NCI-H2081 (cell line): ENCODE results near the gene ATXN2.

Experiments
- DNase-seq, 2 experiments: peaks; one replicate each; lab custom pipeline; 2025; lab: John Stamatoyannopoulos, UW

ATXN2 gene

GRCh38 chr12:111450676-111451075, 148.4 kb downstream of the ATXN2 start:
- no peak for DNase-seq

GRCh38 chr12:111448846-111449790, 150.0 kb downstream of the ATXN2 start:
- DNase-seq, result no peak

- DNase-seq, result no peak
Measured at GRCh38 chr12:111448266-111448830, 150.8 kb downstream of the ATXN2 start.

- DNase-seq, result no peak
Measured at GRCh38 chr12:111447571-111448265, 151.4 kb downstream of the ATXN2 start.

GRCh38 chr12:111446631-111447570, 152.2 kb downstream of the ATXN2 start:
- no peak for DNase-seq

GRCh38 chr12:111445726-111446581, 153.2 kb downstream of the ATXN2 start:
- DNase-seq, result peak; percentile 56 to 83

GRCh38 chr12:111444925-111445725, 154.0 kb downstream of the ATXN2 start:
- DNase-seq, result peak in 1 of 2 experiments; percentile 9

GRCh38 chr12:111444314-111444924, 154.7 kb downstream of the ATXN2 start:
- no peak for DNase-seq

- no peak for DNase-seq
Measured at GRCh38 chr12:111443586-111443985, 155.5 kb downstream of the ATXN2 start.

- DNase-seq, result no peak
Measured at GRCh38 chr12:111443086-111443485, 156.0 kb downstream of the ATXN2 start.

GRCh38 chr12:111442301-111443045, 156.6 kb downstream of the ATXN2 start:
- DNase-seq, result no peak

GRCh38 chr12:111441107-111441928, 157.8 kb downstream of the ATXN2 start:
- no peak for DNase-seq

- DNase-seq, result no peak
Measured at GRCh38 chr12:111440631-111441030, 158.5 kb downstream of the ATXN2 start.

GRCh38 chr12:111440152-111440551, 159.0 kb downstream of the ATXN2 start:
- DNase-seq, result no peak

- DNase-seq, result no peak
Measured at GRCh38 chr12:111439657-111440151, 159.4 kb downstream of the ATXN2 start.

GRCh38 chr12:111438481-111438880, 160.6 kb downstream of the ATXN2 start:
- DNase-seq, result no peak

GRCh38 chr12:111437816-111438454, 161.2 kb downstream of the ATXN2 start:
- no peak for DNase-seq
